ENCODE results near the gene TMEM161A.
"Not testable (repeated sequence)": the region's sequence is repeated elsewhere in the genome, so short reads cannot be mapped to it uniquely, and the experiment has no call there.

Gene TMEM161A

GRCh38 chr19:19138109-19138981, at the start of gene TMEM161A:
TSS of gene TMEM161A (minus strand) at chr19:19138478. CDS start at chr19:19138428, 50 bp downstream.
- DNase-seq: peak; percentile 47 to 95 (median 91)

- no peak for DNase-seq
These were observed 48.5 kb upstream of the TMEM161A start for GRCh38 chr19:19186742-19187141.

- DNase-seq: no peak
These were observed 47.8 kb upstream of the TMEM161A start for GRCh38 chr19:19185853-19186740.

GRCh38 chr19:19181488-19181998, 43.3 kb upstream of the TMEM161A start:
- no peak for DNase-seq

GRCh38 chr19:19179548-19180441, 41.5 kb upstream of the TMEM161A start:
- DNase-seq: no peak

GRCh38 chr19:19176950-19177349, 38.7 kb upstream of the TMEM161A start:
- DNase-seq: no peak

GRCh38 chr19:19173243-19173642, 35.0 kb upstream of the TMEM161A start:
- DNase-seq: not testable (repeated sequence)

- no peak for DNase-seq
These were observed 33.7 kb upstream of the TMEM161A start for GRCh38 chr19:19171821-19172532.

GRCh38 chr19:19170873-19171672, 32.8 kb upstream of the TMEM161A start:
- DNase-seq: no peak

GRCh38 chr19:19170053-19170872, 32.0 kb upstream of the TMEM161A start, which contains the start of gene MEF2B:
TSS of gene MEF2B (minus strand) at chr19:19170263. CDS start at chr19:19150735, 19,528 bp downstream.
- peak in 4 of 14 donors; percentile 0 to 19 (median 4) for DNase-seq

- DNase-seq: no peak
These were observed 31.2 kb upstream of the TMEM161A start for GRCh38 chr19:19169236-19170052.

- no peak for DNase-seq
These were observed 29.3 kb upstream of the TMEM161A start for GRCh38 chr19:19167612-19168011.

GRCh38 chr19:19165396-19165795, 27.1 kb upstream of the TMEM161A start:
- DNase-seq: no peak

GRCh38 chr19:19162495-19162894, 24.2 kb upstream of the TMEM161A start:
- no peak for DNase-seq

GRCh38 chr19:19160461-19161035, 22.3 kb upstream of the TMEM161A start:
- no peak for DNase-seq

- no peak for DNase-seq
These were observed 21.3 kb upstream of the TMEM161A start for GRCh38 chr19:19159534-19159933.

GRCh38 chr19:19157808-19158207, 19.5 kb upstream of the TMEM161A start:
- no peak for DNase-seq

Measured in C1 segment of cervical spinal cord (tissue), 14 donors.